Measurements from ENCODE around the gene MDN1.
"Not testable (repeated sequence)": the region's sequence is repeated elsewhere in the genome, so short reads cannot be mapped to it uniquely, and the experiment has no call there.

The MDN1 gene

GRCh38 chr6:89769572-89769971 is 50.0 kb downstream of the MDN1 start:
- DNase-seq (ENCODE audit: low spot score), result no peak

GRCh38 chr6:89768324-89768723 is 51.3 kb downstream of the MDN1 start:
- no peak for DNase-seq (ENCODE audit: low spot score)

- no peak for DNase-seq (ENCODE audit: low spot score)
Observed at GRCh38 chr6:89763550-89763949, 56.0 kb downstream of the MDN1 start.

- DNase-seq (ENCODE audit: low spot score), result no peak
Observed at GRCh38 chr6:89758830-89759229, 60.8 kb downstream of the MDN1 start.

- DNase-seq (ENCODE audit: low spot score), result no peak
Observed at GRCh38 chr6:89750338-89750737, 69.3 kb downstream of the MDN1 start.

- DNase-seq (ENCODE audit: low spot score), result no peak
Observed at GRCh38 chr6:89749918-89750317, 69.7 kb downstream of the MDN1 start.

DNA sequence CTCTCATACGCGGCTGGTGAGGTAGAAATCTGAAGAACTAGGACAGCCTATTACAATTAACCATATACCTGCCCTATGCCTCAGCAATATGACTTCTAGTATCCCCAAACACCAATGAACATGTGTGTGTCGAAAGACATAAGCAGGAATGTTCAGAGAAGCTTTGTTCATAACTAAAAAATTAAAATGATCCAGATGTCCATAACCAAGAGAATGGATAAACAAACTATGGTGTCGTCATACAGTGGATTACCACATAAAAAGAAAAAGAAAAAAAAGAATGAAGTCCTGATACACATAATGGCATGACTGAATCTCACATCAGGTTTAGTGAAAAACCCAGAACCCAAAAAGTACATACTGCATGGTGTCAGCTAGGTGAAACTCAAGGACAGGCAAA is 73.9 kb downstream of the MDN1 start:
- no peak for DNase-seq (ENCODE audit: low spot score)

GRCh38 chr6:89745096-89745495 is 74.5 kb downstream of the MDN1 start:
- no peak for DNase-seq (ENCODE audit: low spot score)

DNA sequence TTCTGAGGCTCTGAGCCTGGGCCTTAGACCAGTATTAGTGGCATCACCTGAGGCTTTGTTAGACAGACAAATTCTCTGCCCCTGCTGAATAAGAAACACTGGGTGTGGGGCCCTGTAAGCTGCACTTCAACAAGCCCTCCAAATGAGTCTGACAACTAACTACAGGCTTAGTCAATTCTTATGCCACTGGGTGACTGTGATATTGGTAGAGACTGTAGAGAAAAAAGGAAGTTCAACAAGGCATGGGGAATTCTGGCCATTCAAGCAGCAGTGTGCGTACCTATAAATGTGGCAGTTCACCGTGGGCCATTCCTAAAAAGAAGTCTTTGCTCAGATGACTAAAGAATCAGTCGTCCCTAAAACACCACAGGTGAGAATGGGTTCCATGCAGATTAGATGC is 82.7 kb downstream of the MDN1 start:
- DNase-seq (ENCODE audit: low spot score), result no peak

DNA sequence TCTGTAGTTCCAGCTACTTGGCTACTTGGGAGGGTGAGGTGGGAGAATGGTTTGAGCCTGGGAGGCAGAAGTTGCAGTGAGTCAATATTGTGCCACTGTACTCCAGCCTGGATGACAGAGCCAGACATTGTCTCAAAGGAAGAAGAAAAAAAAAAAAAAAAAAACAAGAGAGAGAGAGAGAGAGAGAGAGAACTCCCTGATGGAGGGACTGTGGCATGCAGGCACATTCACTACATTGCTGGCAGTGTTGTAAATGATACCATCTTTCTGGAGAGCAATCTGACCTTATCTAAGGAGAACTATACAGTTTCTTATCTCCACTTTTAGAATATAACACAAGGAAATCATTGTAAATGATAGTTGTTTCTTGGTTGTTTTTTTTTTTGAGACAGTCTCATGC is 85.1 kb downstream of the MDN1 start:
- DNase-seq (ENCODE audit: low spot score), result no peak

DNA sequence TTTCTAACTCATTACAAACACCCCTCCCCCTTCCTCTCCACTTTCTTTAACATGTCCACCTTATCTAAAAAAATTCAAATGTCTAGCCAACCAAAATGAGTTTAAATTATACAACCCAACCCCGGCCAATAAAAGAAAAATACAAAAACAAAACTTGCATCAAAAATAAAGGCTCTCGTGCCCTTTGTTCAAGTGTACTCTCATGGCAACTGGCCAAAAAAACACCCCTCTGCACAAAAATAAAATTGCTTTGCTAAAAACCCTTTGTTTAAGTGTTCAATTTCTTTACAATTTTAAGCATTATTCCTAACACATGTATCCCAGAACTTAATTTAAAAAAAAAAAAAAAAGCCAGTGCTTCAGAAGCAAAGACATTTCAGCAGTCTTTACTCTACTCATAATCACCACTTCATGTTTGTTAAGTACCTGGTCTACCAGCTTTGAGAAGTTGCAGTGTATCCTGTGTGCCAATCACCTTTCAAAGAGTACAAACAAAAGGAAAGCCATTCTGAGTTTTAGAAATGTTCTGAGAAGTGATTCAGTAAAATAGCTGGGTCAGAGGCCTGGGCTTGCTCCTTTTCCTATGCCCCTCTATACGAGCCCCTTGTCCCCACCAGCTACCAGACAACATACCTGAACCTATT is 87.5 kb downstream of the MDN1 start:
- no peak for DNase-seq (ENCODE audit: low spot score)

GRCh38 chr6:89731262-89731661 is 88.3 kb downstream of the MDN1 start:
- not testable (repeated sequence) for DNase-seq (ENCODE audit: low spot score)

DNA sequence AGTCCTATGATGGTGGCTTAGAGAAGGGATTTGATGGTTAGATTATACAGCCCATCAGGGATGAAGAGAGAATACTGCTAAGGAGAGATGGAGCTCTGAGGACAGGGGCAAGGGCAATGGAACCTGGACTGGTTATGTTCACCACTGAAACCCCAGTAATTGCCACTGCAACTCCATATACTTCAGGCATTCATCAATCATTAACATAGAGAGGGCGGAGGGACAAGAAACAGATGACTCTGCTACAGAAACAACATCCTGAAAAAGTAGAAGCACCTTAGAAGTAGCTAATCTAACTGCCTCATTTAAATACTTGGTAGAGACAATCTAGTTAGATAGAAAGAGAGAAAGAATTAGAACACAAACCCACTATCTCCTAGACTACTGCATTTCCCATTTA is 89.8 kb downstream of the MDN1 start:
- no peak for DNase-seq (ENCODE audit: low spot score)

- no peak for DNase-seq (ENCODE audit: low spot score)
Observed at GRCh38 chr6:89727501-89727900, 92.1 kb downstream of the MDN1 start.

DNA sequence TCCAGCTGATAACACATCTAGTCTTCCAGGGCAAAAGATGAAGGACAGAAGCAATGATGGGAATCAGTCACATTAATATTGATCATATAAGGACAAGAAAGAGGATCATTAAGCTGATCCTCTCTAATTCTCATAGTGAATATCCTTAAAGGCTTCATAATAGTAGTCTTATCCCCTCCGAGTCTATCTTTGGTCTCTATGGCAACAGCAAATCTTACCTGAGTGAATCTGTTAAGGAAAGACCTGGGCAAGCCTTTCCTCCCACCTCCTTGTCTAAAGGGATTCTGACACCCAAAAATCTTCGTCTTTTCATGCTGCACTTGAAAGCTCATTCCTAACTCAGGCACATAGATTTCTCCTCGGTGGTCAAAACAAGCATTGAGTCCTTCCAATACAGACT is 94.6 kb downstream of the MDN1 start:
- no peak for DNase-seq (ENCODE audit: low spot score)

GRCh38 chr6:89723046-89723445 is 96.5 kb downstream of the MDN1 start:
- DNase-seq (ENCODE audit: low spot score), result no peak

DNA sequence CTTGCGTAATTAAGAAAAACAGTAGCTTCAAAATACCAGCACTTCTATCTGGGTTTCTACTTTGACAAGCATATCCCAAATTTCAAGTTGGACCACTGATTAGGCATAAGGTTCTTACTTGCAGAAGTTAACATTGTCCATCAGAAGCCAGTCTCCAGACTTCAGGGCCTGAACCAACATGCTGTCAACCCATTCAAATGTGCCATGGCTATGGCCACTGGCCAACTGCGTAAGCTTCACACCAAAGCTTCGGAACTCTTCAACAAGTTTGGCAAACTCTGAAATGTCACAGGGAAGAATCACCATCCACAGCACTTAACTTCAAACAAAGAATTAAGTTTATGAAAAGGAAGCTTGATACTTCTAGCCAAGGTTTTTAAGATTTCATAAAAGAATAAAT is 103.1 kb downstream of the MDN1 start:
- no peak for DNase-seq (ENCODE audit: low spot score)

DNA sequence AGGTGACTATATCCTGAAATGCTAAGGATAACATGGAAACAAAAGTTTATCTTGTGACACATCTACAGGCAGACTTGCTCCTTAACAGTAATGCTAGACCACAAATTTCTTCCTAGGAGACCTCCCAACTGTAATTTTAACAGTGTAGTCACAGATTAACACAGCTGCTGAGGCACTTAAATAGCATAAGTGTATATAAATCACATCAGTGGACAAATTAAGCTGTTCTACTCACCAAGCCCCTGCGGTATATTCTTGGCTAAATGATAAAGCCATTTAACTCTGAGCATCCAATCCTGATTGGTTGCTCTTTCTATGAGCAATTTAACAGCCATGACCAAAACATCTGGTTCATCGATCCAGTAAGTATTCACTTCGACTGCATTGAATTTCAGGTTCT is 107.8 kb downstream of the MDN1 start:
- no peak for DNase-seq (ENCODE audit: low spot score)

DNA sequence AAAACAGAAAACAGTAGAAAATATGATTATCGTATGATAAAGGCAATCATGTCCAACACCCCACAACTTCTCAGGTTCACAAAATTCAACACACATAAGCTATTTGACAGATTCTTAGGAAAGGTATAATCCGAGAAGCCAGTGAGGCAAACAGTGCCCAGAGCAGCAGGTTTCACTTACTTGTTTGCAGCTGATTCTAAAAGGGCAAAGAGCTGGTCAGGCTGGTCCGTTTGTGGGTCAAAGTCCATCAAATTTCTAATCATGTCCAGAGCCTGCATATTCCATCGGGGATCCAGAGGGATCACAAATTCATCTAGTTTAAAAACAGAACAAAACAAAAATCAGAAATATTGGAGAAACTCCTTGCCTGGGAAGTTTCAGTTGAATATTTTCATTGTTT is 111.3 kb downstream of the MDN1 start:
- DNase-seq (ENCODE audit: low spot score), result no peak

- DNase-seq (ENCODE audit: low spot score), result no peak
Observed at GRCh38 chr6:89707766-89708165, 111.8 kb downstream of the MDN1 start.

DNA sequence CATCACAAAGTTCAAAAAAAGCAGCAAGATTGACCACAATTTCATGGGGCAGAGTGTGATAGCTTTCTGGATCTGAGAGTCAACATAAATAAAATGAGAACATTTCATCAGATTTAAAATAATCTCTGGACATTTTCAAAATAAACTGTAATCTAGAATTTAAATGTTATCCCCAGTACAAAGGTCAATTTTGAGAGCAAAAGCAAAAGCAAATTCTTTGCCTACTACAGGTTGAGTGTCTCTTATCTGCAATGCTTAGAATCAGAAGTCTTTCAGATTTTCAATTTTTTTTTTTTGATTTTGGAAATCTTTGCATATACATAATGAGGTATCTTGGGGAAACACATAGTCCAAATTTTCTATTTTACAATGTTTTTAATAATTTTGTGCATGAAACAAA is 113.5 kb downstream of the MDN1 start:
- DNase-seq (ENCODE audit: low spot score), result no peak

GRCh38 chr6:89703292-89703691 is 116.3 kb downstream of the MDN1 start:
- no peak for DNase-seq (ENCODE audit: low spot score)

DNA sequence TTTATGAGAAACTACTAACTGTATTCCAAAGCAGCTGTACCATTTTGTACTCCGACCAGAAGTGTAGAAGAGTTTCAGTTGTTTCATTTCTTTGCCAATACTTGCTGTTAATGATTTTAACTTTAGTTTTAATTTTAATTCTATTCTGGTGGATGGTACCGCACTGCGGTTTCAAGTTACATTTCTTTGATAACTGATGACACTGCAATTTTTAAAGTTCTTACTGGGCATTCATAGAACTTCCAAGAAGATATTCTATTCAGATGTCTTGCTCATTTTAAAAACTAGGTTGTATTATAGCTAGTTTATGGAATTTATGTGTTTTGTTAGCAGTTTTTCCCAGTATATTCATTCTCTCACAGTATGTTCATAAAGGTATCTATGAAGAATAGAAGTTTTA is 117.2 kb downstream of the MDN1 start:
- DNase-seq (ENCODE audit: low spot score), result no peak

GRCh38 chr6:89695667-89696066 is 123.9 kb downstream of the MDN1 start:
- no peak for DNase-seq (ENCODE audit: low spot score)

- no peak for DNase-seq (ENCODE audit: low spot score)
Observed at GRCh38 chr6:89694428-89694827, 125.2 kb downstream of the MDN1 start.
